Measurements from ENCODE around the gene TNS3. TPM values are rescaled to one million over a fixed set of nuclear protein-coding genes. Genes with fewer than 3 reads are reported as not detected.

The TNS3 gene
- total RNA-seq, 1 donor from 2014 or later = 452 TPM

DNA sequence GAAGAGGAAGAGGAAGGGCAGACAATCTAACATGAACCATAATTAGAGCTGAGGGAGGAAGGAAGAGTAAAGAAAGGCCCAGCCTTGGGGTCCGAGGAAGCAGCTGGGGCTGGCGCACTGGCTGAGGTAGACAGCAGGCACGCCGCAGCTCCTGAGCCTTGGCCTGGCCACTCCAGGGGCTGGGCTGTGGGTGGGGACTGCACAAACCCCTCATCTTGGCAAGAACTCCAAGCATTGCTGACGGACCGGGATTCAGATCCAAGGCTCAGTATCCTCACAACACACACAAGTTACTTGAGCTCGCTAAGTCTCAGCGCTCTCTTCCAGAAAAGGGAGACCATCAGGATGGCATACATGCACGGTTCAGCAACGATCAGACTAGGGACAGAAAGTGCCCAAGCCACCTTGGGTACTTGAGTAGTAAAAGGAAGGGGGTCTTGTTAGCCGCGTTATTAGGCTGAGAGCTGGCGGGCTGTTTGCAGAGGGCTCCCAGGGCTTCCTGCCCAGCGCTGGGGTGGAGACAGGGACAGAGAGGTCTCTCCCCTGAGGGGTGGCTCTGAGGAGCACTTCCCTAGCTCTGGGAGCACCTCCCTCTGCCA, 4.5 kb downstream of the TNS3 start:
- peaks cover 4% of the 10 kb centered on the region for H3K36me3 Mint-ChIP-seq
- peaks cover 89% of the 10 kb centered on the region for H3K4me1 Mint-ChIP-seq
- no peak for DNase-seq (ENCODE audit: low spot score in 2 of 2, unreplicated experiment in 2 of 2)
- H3K9me3 Mint-ChIP-seq = no peaks in the 10 kb centered on the region
- no peak for TF ChIP-seq CTCF (IDR thresholded peaks at IDR 0.05; ENCODE audit: unreplicated experiment)
- H3K27ac Mint-ChIP-seq = peak overlapping the region; percentile 97
- H3K27me3 Mint-ChIP-seq (ENCODE audit: low read depth) = no peaks in the 10 kb centered on the region
- peak overlapping the region; percentile 40 for H3K4me3 Mint-ChIP-seq

GRCh38 chr7:47576866-47577306, 5.0 kb downstream of the TNS3 start:
- no peak for TF ChIP-seq CTCF (IDR thresholded peaks at IDR 0.05; ENCODE audit: unreplicated experiment)
- peaks cover 92% of the 10 kb centered on the region for H3K4me1 Mint-ChIP-seq
- no peaks in the 10 kb centered on the region for H3K27me3 Mint-ChIP-seq (ENCODE audit: low read depth)
- peak overlapping the region; percentile 97 for H3K27ac Mint-ChIP-seq
- peaks cover 4% of the 10 kb centered on the region for H3K36me3 Mint-ChIP-seq
- no peaks in the 10 kb centered on the region for H3K9me3 Mint-ChIP-seq
- DNase-seq (ENCODE audit: low spot score in 2 of 2, unreplicated experiment in 2 of 2) = no peak
- peak overlapping the region; percentile 40 for H3K4me3 Mint-ChIP-seq

DNA sequence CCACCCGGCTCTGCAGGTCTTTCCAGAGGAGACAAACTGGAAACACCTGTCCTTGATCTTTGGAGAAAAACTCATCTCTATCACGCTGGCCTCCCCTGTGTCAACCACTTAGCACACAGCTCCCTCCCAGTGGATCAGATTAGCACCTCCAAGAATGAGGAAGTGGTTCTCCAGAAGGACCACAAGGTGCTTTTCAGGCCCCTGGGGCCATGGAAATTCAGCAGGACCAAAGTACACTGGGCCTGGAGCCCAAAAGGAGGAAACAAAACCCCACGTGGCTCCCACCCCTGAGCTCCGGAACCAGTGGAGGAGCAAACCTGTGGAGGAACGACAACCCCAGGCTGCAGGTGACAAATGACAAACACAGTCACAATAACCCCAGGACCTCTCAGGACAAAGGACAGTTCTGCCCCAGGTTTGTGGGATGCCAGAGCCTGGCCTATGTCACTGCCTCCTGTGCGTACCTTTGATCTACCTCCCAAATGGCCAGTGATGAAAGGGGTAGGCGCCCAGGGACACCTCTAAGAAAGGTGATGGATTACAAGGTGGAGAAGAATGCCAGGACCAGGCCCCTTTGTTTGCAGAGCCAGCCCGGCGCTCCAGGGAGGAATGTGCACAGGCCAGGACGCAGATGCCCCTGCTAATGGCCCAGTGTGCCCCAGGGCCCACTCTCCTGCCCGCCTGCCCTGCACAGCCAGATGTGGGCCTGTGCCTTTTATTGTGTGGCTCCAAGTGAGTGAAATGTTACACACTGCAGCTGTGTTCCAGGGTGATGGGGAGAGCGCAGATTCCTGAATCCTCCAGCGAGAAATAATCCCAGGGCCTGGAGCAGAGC, 5.7 kb downstream of the TNS3 start:
- H3K27ac Mint-ChIP-seq = peak overlapping the region; percentile 97
- peak overlapping the region; percentile 40 for H3K4me3 Mint-ChIP-seq

GRCh38 chr7:47574482-47575329, 7.2 kb downstream of the TNS3 start:
- no peak for TF ChIP-seq CTCF (IDR thresholded peaks at IDR 0.05; ENCODE audit: unreplicated experiment)
- no peak for DNase-seq (ENCODE audit: low spot score in 2 of 2, unreplicated experiment in 2 of 2)
- Mint-ChIP-seq H3K9me3 (no peaks in the 10 kb centered on the region), H3K4me1 (peaks cover 96% of the 10 kb centered on the region), H3K27me3 (ENCODE audit: low read depth) (no peaks in the 10 kb centered on the region), H3K4me3 (peak overlapping the region; percentile 45), H3K27ac (peak overlapping the region; percentile 97), H3K36me3 (peaks cover 4% of the 10 kb centered on the region)

More for the DNA sequence above, 5.7 kb downstream of the TNS3 start:
- no peak for TF ChIP-seq CTCF (IDR thresholded peaks at IDR 0.05; ENCODE audit: unreplicated experiment)
- peaks cover 98% of the 10 kb centered on the region for H3K4me1 Mint-ChIP-seq
- no peaks in the 10 kb centered on the region for H3K9me3 Mint-ChIP-seq
- H3K27me3 Mint-ChIP-seq (ENCODE audit: low read depth) = no peaks in the 10 kb centered on the region
- no peak for DNase-seq (ENCODE audit: low spot score in 2 of 2, unreplicated experiment in 2 of 2)
- peaks cover 4% of the 10 kb centered on the region for H3K36me3 Mint-ChIP-seq

GRCh38 chr7:47573758-47574481, 8.0 kb downstream of the TNS3 start:
- peaks cover 89% of the 10 kb centered on the region for H3K4me1 Mint-ChIP-seq
- H3K36me3 Mint-ChIP-seq = peaks cover 5% of the 10 kb centered on the region
- H3K27ac Mint-ChIP-seq = peak overlapping the region; percentile 97
- H3K9me3 Mint-ChIP-seq = no peaks in the 10 kb centered on the region
- peak overlapping the region; percentile 45 for H3K4me3 Mint-ChIP-seq
- TF ChIP-seq CTCF (IDR thresholded peaks at IDR 0.05; ENCODE audit: unreplicated experiment) = no peak
- DNase-seq (ENCODE audit: low spot score in 2 of 2, unreplicated experiment in 2 of 2) = no peak
- H3K27me3 Mint-ChIP-seq (ENCODE audit: low read depth) = no peaks in the 10 kb centered on the region

All from mesothelial cell of epicardium (in vitro differentiated cells).